ENCODE data around the gene CCDC89.

The CCDC89 gene

GRCh38 chr11:85651118-85651517 is 34.9 kb downstream of the CCDC89 start:
- DNase-seq, result no peak

- DNase-seq, result peak; percentile 88
Observed at GRCh38 chr11:85647604-85648299, 38.2 kb downstream of the CCDC89 start, which contains the start of gene TMEM126A. Gene TMEM126A (plus strand): TSS chr11:85647967. CDS start chr11:85650256, 2,289 bp downstream.

- DNase-seq, result no peak
Observed at GRCh38 chr11:85647078-85647477, 38.9 kb downstream of the CCDC89 start.

- no peak for DNase-seq
Observed at GRCh38 chr11:85643191-85643614, 42.8 kb downstream of the CCDC89 start.

- DNase-seq, result no peak
Observed at GRCh38 chr11:85634747-85635146, 51.2 kb downstream of the CCDC89 start.

Data from CD4-positive, alpha-beta T cell treated with Interleukin-4 for 4 hours (primary cell).